Endothelial cell of umbilical vein (primary cell): Measurements from ENCODE around the gene PPIB. TPM values are rescaled to one million over a fixed set of nuclear protein-coding genes. Genes with fewer than 3 reads are reported as not detected.

Experiments used
- BruUV-seq: library from RNA; stranded (reverse); fragments of 400-500 nt; replicated peaks from 2 replicates; lab custom pipeline; 2021; lab: Mats Ljungman, UMichigan
- CTCF ChIA-PET: fragments of 300-600, 350-600 bp; sonication (Branson Sonifier 250); formaldehyde crosslinking; loops from one replicate; lab custom pipeline; 2021; ENCODE audit warnings: antibody characterized with exemption, inconsistent platforms; lab: Charles Lee
- POLR2A ChIA-PET: fragments of 300-600, 350-600 bp; sonication (Branson Sonifier 250); formaldehyde crosslinking; loops from one replicate; lab custom pipeline; 2021; ENCODE audit warnings: antibody characterized with exemption, inconsistent platforms; lab: Charles Lee
- DNase-seq: peaks from one replicate; pipeline ENCODE4 v3.0.0-alpha.2; 2011; ENCODE audit warnings: low read depth, low spot score
- FAIRE-seq: peaks from 2 replicates; lab custom pipeline; 2011; peaks lifted over from hg19 to GRCh38; lab: Jason Lieb, UNC
- H2AFZ ChIP-seq: 2 replicates; pipeline ENCODE4 v1.6.0; 2012; ENCODE audit warnings: low read depth, low read length, control low read depth, inconsistent platforms
- H3K27ac ChIP-seq: 2 replicates; pipeline ENCODE4 v1.5.1; 2011; ENCODE audit warnings: low read depth, mild to moderate bottlenecking, control low read depth, low read length, moderate library complexity; ENCODE audit not compliant: insufficient read depth
- H3K27me3 ChIP-seq, 2 experiments: 2 replicates each; pipeline versions ENCODE4 v1.6.0 to v1.6.1; 2011; ENCODE audit warnings: low read length in 2 of 2, mixed read lengths in 1 of 2; ENCODE audit not compliant: control insufficient read depth in 2 of 2, insufficient read depth in 2 of 2
- H3K36me3 ChIP-seq, 2 experiments: 2 replicates in 1 of 2; 3 replicates in 1 of 2; pipeline ENCODE4 v1.5.1; 2011; ENCODE audit warnings: low read length in 2 of 2, mild to moderate bottlenecking in 1 of 2, moderate library complexity in 1 of 2; ENCODE audit not compliant: control insufficient read depth in 2 of 2, insufficient read depth in 2 of 2; ENCODE audit errors: extremely low read depth in 1 of 2
- H3K4me1 ChIP-seq: 3 replicates; pipeline ENCODE4 v1.5.1; 2011; ENCODE audit warnings: mild to moderate bottlenecking, low read length; ENCODE audit not compliant: control insufficient read depth, insufficient read depth; ENCODE audit errors: extremely low read depth
- H3K4me2 ChIP-seq: 2 replicates; pipeline ENCODE4 v1.6.1; 2011; ENCODE audit warnings: low read length, control low read depth, mixed read lengths; ENCODE audit not compliant: insufficient read depth
- H3K4me3 ChIP-seq, 3 experiments: fragments of 200-600 bp in 1 of 3; sonication (generic), shearing (Covaris generic) in 1 of 3; replicated peaks in 1 of 3; 2 replicates each; pipeline ENCODE4 v1.5.1; 2011 to 2016; ENCODE audit warnings: control low read depth in 3 of 3, low read length in 3 of 3, mild to moderate bottlenecking in 2 of 3, inconsistent platforms in 1 of 3, low read depth in 1 of 3, moderate library complexity in 1 of 3; ENCODE audit not compliant: insufficient read depth in 1 of 3
- H3K79me2 ChIP-seq: 2 replicates; pipeline ENCODE4 v1.6.0; 2012; ENCODE audit warnings: low read length, inconsistent platforms; ENCODE audit not compliant: control insufficient read depth, insufficient read depth
- H3K9ac ChIP-seq: replicated peaks from 2 replicates; pipeline ENCODE3; 2011; ENCODE audit warnings: low read length, control low read depth; ENCODE audit not compliant: insufficient read depth; ENCODE audit errors: extremely low read depth
- H3K9me1 ChIP-seq: replicated peaks from 3 replicates; pipeline ENCODE4 v1.6.0; 2011; ENCODE audit warnings: mild to moderate bottlenecking, low read length; ENCODE audit not compliant: control insufficient read depth, insufficient read depth; ENCODE audit errors: extremely low read depth
- H3K9me3 ChIP-seq: replicated peaks from 2 replicates; pipeline ENCODE4 v1.5.1; 2012; ENCODE audit warnings: low read length, inconsistent platforms; ENCODE audit not compliant: control insufficient read depth, insufficient read depth
- H4K20me1 ChIP-seq: replicated peaks from 2 replicates; pipeline ENCODE3; 2011; ENCODE audit warnings: mild to moderate bottlenecking, low read length; ENCODE audit not compliant: control insufficient read depth, insufficient read depth; ENCODE audit errors: extremely low read depth
- CTCF ChIP-seq, 2 donors: IDR thresholded peaks; 1 replicate in 1 of 2; 2 replicates in 1 of 2; pipeline ENCODE4 v1.5.1; 2011; ENCODE audit warnings: low read length in 2 of 2, mild to moderate bottlenecking in 2 of 2, moderate library complexity in 2 of 2, control low read depth in 1 of 2, inconsistent platforms in 1 of 2, low read depth in 1 of 2; ENCODE audit not compliant: insufficient read depth in 1 of 2; ENCODE audit errors: extremely low read depth in 1 of 2
- EZH2 ChIP-seq: IDR thresholded peaks from 2 replicates; pipeline ENCODE4 v1.6.1; 2012; ENCODE audit warnings: borderline replicate concordance, low read depth, mild to moderate bottlenecking, moderate library complexity, low read length, inconsistent platforms; ENCODE audit not compliant: severe bottlenecking
- FOS ChIP-seq: IDR thresholded peaks from 2 replicates; pipeline ENCODE4 v1.6.1; 2011; ENCODE audit warnings: mild to moderate bottlenecking, low read length, moderate library complexity, borderline replicate concordance; ENCODE audit not compliant: insufficient read depth
- GATA2 ChIP-seq: IDR thresholded peaks from 2 replicates; pipeline ENCODE4 v1.7.0; 2011; ENCODE audit warnings: low read depth, mild to moderate bottlenecking, moderate library complexity, mixed read lengths, low read length; ENCODE audit not compliant: insufficient read length, insufficient read depth
- JUN ChIP-seq: IDR thresholded peaks from 2 replicates; pipeline ENCODE4 v1.6.1; 2011; ENCODE audit warnings: borderline replicate concordance, low read depth; ENCODE audit not compliant: insufficient read length, insufficient read depth
- MYC ChIP-seq: IDR thresholded peaks from one replicate; pipeline ENCODE4 v1.6.1; 2011; ENCODE audit warnings: mild to moderate bottlenecking, low read depth, low read length
- POLR2A ChIP-seq: IDR thresholded peaks from 2 replicates; pipeline ENCODE4 v1.6.1; 2012; ENCODE audit warnings: low read depth, mild to moderate bottlenecking, control low read depth, low read length
- POLR2AphosphoS5 ChIP-seq: IDR thresholded peaks from 2 replicates; pipeline ENCODE4 v1.6.1; 2012; ENCODE audit warnings: low read depth, mild to moderate bottlenecking, control low read depth, low read length, moderate library complexity; ENCODE audit not compliant: insufficient read depth
- dilution Hi-C: fragments of 300-500 bp; cut with MboI; formaldehyde crosslinking; loops from one replicate; pipeline ENCODE4 v1.15.0; 2019; ENCODE audit warnings: low sequenced_read_pairs; ENCODE audit not compliant: extremely low pct_ligation_motif_present
- intact Hi-C: fragments of 100-400 bp; cut with micrococcal nuclease; formaldehyde crosslinking; loops from one replicate; pipeline ENCODE4 v1.10.0; 2022
- polyA plus RNA-seq, 4 experiments: library from polyadenylated mRNA; depleted of rRNA in 3 of 4; stranded (reverse) in 3 of 4; unstranded in 1 of 4; fragments of >200 nt; gene quantifications; 2 replicates each; pipeline versions ENCODE4 v1.2.1 to v1.2.3, GENCODE V29; 2011 to 2012; ENCODE audit warnings: missing spikeins in 1 of 4
- total RNA-seq: library from RNA; stranded (reverse); gene quantifications from 2 replicates; pipeline ENCODE4 v1.2.3, GENCODE V29; 2021
- TF ChIP-seq, protein P1 (sequence below): IDR thresholded peaks from 2 replicates; pipeline ENCODE4 v1.6.1; 2011; ENCODE audit not compliant: insufficient read depth, insufficient read length

Gene PPIB
- total and polyA plus RNA-seq, 2 donors (not counting 3 experiments of a cell fraction or from before 2014, with no cell fraction given): 840 to 1,240 TPM

- intact Hi-C loops: no loop called here
- no peak for DNase-seq
- Histone ChIP-seq H3K4me3 (no peak overlapping the region), H3K9ac (peak overlapping the region; percentile 8), H3K4me2 (peak overlapping the region; percentile 19), H4K20me1 (no peaks in the 10 kb centered on the region), H3K27me3 (no peaks in the 10 kb centered on the region), H3K4me1 (peaks cover 10% of the 10 kb centered on the region), H2AFZ (no peak overlapping the region), H3K79me2 (peaks cover 42% of the 10 kb centered on the region), H3K9me3 (no peaks in the 10 kb centered on the region), H3K27ac (no peak overlapping the region), H3K36me3 (peaks cover 23 to 49% of the 10 kb centered on the region in 2 experiments), H3K9me1 (no peaks in the 10 kb centered on the region)
- no peak for TF ChIP-seq FOS
- TF ChIP-seq EZH2: no peak
- TF ChIP-seq POLR2AphosphoS5: no peak
- no peak for TF ChIP-seq POLR2A
- no peak for TF ChIP-seq JUN
- no peak for TF ChIP-seq CTCF (IDR thresholded peaks at IDR 0.05; ENCODE audit: extremely low read depth in 1 of 2, insufficient read depth in 1 of 2, low read depth in 1 of 2, low read length in 2 of 2)
- TF ChIP-seq MYC: no peak
- no peak for TF ChIP-seq GATA2
- TF ChIP-seq, protein P1, sequence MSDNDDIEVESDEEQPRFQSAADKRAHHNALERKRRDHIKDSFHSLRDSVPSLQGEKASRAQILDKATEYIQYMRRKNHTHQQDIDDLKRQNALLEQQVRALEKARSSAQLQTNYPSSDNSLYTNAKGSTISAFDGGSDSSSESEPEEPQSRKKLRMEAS: no peak
- no peak for FAIRE-seq
- POLR2A ChIA-PET: interaction anchor here (0.8 kb wide), 1 partner anchor 19 kb away, joined by 4 read pairs; no protein-coding TSS in a partner anchor
- BruUV-seq: no TSS peak
- CTCF ChIA-PET: no interaction called here
- dilution Hi-C loops: no loop called here
Measured at GRCh38 chr15:64158363-64159134, 4.3 kb downstream of the PPIB start.
